Measurements from ENCODE around the gene FAM222A. TPM values are rescaled to one million over a fixed set of nuclear protein-coding genes. Genes with fewer than 3 reads are reported as not detected.

FAM222A gene
- total RNA-seq, 1 experiment from 2014 or later = 12.8 TPM

- no peaks in the 10 kb centered on the region for H3K27me3 ChIP-seq (ENCODE audit: control insufficient read depth, insufficient read depth, low read length)
- no peak overlapping the region for H3K4me3 ChIP-seq (ENCODE audit: low read depth in 2 of 2, low read length in 2 of 2)
- H3K4me1 ChIP-seq (ENCODE audit: control insufficient read depth, insufficient read depth, low read length) = no peaks in the 10 kb centered on the region
- H3K9me3 ChIP-seq (ENCODE audit: control insufficient read depth, insufficient read depth, low read depth, low read length) = no peaks in the 10 kb centered on the region
- in situ Hi-C loops (cut with HindIII; ENCODE audit: low pct_unique_long_range_greater_than_20kb, low sequenced_read_pairs) (no loop called here), intact Hi-C loops (cut with micrococcal nuclease; ENCODE audit: unreplicated experiment) (no loop called here)
- TF ChIP-seq REST (IDR thresholded peaks at IDR 0.05; ENCODE audit: insufficient read depth in 1 of 2, low read depth in 2 of 2, low read length in 1 of 2) (0 out of 4 replicates have a peak, but pooled peaks of 1 of the 2 experiments have one; percentile 19), POLR2AphosphoS5 (IDR thresholded peaks at IDR 0.05; ENCODE audit: low read depth, low read length) (no peak), TCF7L2 (IDR thresholded peaks at IDR 0.05; ENCODE audit: low read depth, low read length) (no peak), SIN3A (IDR thresholded peaks at IDR 0.05; ENCODE audit: borderline replicate concordance, insufficient read depth, low read depth, low read length) (no peak), CTCF (IDR thresholded peaks at IDR 0.05) (no peak)
- no TSS peak for BruUV-seq (replicated peaks)
- no peaks in the 10 kb centered on the region for H3K36me3 ChIP-seq (ENCODE audit: control insufficient read depth, insufficient read depth, low read length)
- no peak overlapping the region for H3K27ac ChIP-seq (ENCODE audit: low read length)
- ChIA-PET CTCF (no interaction called here), POLR2A (no interaction called here)
- DNase-seq (ENCODE audit: low read depth, low spot score) = no peak
- ATAC-seq = no peak
Observed at GRCh38 chr12:109735051-109735521, 21.5 kb downstream of the FAM222A start.

GRCh38 chr12:109735825-109736551, 22.4 kb downstream of the FAM222A start:
- CTCF ChIA-PET = interaction anchor here (1.0 kb wide), 1 partner anchor 26 kb away, joined by 4 read pairs; no protein-coding TSS in a partner anchor
- BruUV-seq (replicated peaks) = no TSS peak
- no peak for ATAC-seq
- no peak overlapping the region for H3K4me3 ChIP-seq (ENCODE audit: low read depth in 2 of 2, low read length in 2 of 2)
- H3K27ac ChIP-seq (ENCODE audit: low read length) = no peak overlapping the region
- TF ChIP-seq SIN3A (IDR thresholded peaks at IDR 0.05; ENCODE audit: borderline replicate concordance, insufficient read depth, low read depth, low read length) (no peak), REST (IDR thresholded peaks at IDR 0.05; ENCODE audit: insufficient read depth in 1 of 2, low read depth in 2 of 2, low read length in 1 of 2) (no peak), POLR2AphosphoS5 (IDR thresholded peaks at IDR 0.05; ENCODE audit: low read depth, low read length) (no peak), CTCF (IDR thresholded peaks at IDR 0.05) (no peak), TCF7L2 (IDR thresholded peaks at IDR 0.05; ENCODE audit: low read depth, low read length) (no peak)
- POLR2A ChIA-PET = interaction anchor here (0.6 kb wide), 2 partner anchors 8 to 153 kb away, joined by 3 to 4 read pairs; no protein-coding TSS in a partner anchor
- DNase-seq (ENCODE audit: low read depth, low spot score) = no peak
- H3K27me3 ChIP-seq (ENCODE audit: control insufficient read depth, insufficient read depth, low read length) = no peaks in the 10 kb centered on the region
- no peaks in the 10 kb centered on the region for H3K4me1 ChIP-seq (ENCODE audit: control insufficient read depth, insufficient read depth, low read length)
- no peaks in the 10 kb centered on the region for H3K9me3 ChIP-seq (ENCODE audit: control insufficient read depth, insufficient read depth, low read depth, low read length)
- H3K36me3 ChIP-seq (ENCODE audit: control insufficient read depth, insufficient read depth, low read length) = no peaks in the 10 kb centered on the region
- in situ Hi-C loops (cut with HindIII; ENCODE audit: low pct_unique_long_range_greater_than_20kb, low sequenced_read_pairs) (no loop called here), intact Hi-C loops (cut with micrococcal nuclease; ENCODE audit: unreplicated experiment) (no loop called here)
